HG02885 (cell line): ENCODE measurements around the gene EBF4.
"Not testable (repeated sequence)": the region's sequence is repeated elsewhere in the genome, so short reads cannot be mapped to it uniquely, and the experiment has no call there.

Experiments
- ATAC-seq: cut with Tn5 transposase; IDR thresholded peaks from one replicate; pipeline ENCODE4 v1.9.1; 2021; ENCODE audit warnings: mild to moderate bottlenecking; ENCODE audit not compliant: unreplicated experiment, poor library complexity

The EBF4 gene

GRCh38 chr20:2806351-2806701 is 113.7 kb downstream of the EBF4 start:
- ATAC-seq: no peak

- ATAC-seq: no peak
Measured at GRCh38 chr20:2807019-2807418, 114.4 kb downstream of the EBF4 start.

- not testable (repeated sequence) for ATAC-seq
Measured at GRCh38 chr20:2807929-2808328, 115.3 kb downstream of the EBF4 start.

- no peak for ATAC-seq
Measured at GRCh38 chr20:2809690-2810089, 117.1 kb downstream of the EBF4 start.
